Measurements from ENCODE around the gene ZMYND11. TPM values are rescaled to one million over a fixed set of nuclear protein-coding genes. Genes with fewer than 3 reads are reported as not detected.

ZMYND11 gene
- total and polyA plus RNA-seq, 9 of the 15 experiments (the other 6 are each of a cell fraction or from before 2014, with no cell fraction given) = 2.7 to 13.8 (median 8.8) TPM

- TF ChIP-seq SRSF9 (IDR thresholded peaks at IDR 0.05; ENCODE audit: borderline replicate concordance, low read depth, low read length) (no peak), HSF4 (CRISPR knock-in tag; IDR thresholded peaks at IDR 0.05; ENCODE audit: borderline replicate concordance) (no peak), SP1 (CRISPR knock-in tag; IDR thresholded peaks at IDR 0.05) (no peak), JUND (IDR thresholded peaks at IDR 0.05; ENCODE audit: borderline replicate concordance, low read depth, low read length) (no peak), JUND (tag; IDR thresholded peaks at IDR 0.05; ENCODE audit: borderline replicate concordance, low read depth, low read length) (no peak), FOXA3 (CRISPR knock-in tag; conservative IDR thresholded peaks at IDR 0.05 in 1 of 2, IDR thresholded peaks at IDR 0.05 in 1 of 2) (peak in 1 of 2 experiments; percentile 12; a peak in 1 of 4 replicates)
- no peak overlapping the region for H3K9ac ChIP-seq (ENCODE audit: insufficient read depth in 1 of 2, low read depth in 2 of 2, low read length in 2 of 2)
- H4K20me1 ChIP-seq (replicated peaks; ENCODE audit: control insufficient read depth, insufficient read depth, low read length) = no peaks in the 10 kb centered on the region; the same call in 1 of the 2 replicates
- H3K36me3 ChIP-seq (ENCODE audit: control insufficient read depth, insufficient read depth, low read length) = no peaks in the 10 kb centered on the region
- no peaks in the 10 kb centered on the region for H3K9me3 ChIP-seq (replicated peaks; ENCODE audit: control insufficient read depth, insufficient read depth, low read depth, low read length)
- H3K4me1 ChIP-seq (replicated peaks in 1 of 2; ENCODE audit: control insufficient read depth in 2 of 2, insufficient read depth in 2 of 2, low read length in 2 of 2) = peaks cover 6 to 10% of the 10 kb centered on the region in 2 experiments; a peak in 3 of 5 replicates
- H2AFZ ChIP-seq (ENCODE audit: low read depth, low read length) = no peak overlapping the region
- no peak overlapping the region for H3K4me2 ChIP-seq (ENCODE audit: insufficient read depth, low read length)
- no peak overlapping the region for H3K27ac ChIP-seq (ENCODE audit: extremely low read depth, low read depth, low read length)
- H3K27me3 ChIP-seq (ENCODE audit: control insufficient read depth in 2 of 2, insufficient read depth in 2 of 2, low read length in 2 of 2) = no peaks in the 10 kb centered on the region; a peak in 1 of 5 replicates
- BruUV-seq (replicated peaks) = no TSS peak
- H3K9me1 ChIP-seq (ENCODE audit: control insufficient read depth, insufficient read depth, low read length) = no peaks in the 10 kb centered on the region
- 0% methylated on average over 1 of the region's 1 CpG for WGBS (ENCODE audit: insufficient coverage, low coverage, missing lambda C conversion rate)
- ChIA-PET CTCF (ENCODE audit: low intra/inter-chr PET ratio) (no interaction called here), POLR2A (no interaction called here)
- FAIRE-seq = no peak
- H3K79me2 ChIP-seq (ENCODE audit: control insufficient read depth, insufficient read depth, low read length) = no peaks in the 10 kb centered on the region
- intact Hi-C loops (cut with micrococcal nuclease) (no loop called here), in situ Hi-C loops (cut with MboI) (no loop called here)
- no peak for ATAC-seq
- no peak for DNase-seq (ENCODE audit: extremely low read depth in 1 of 4, low spot score in 3 of 4)
- no peak overlapping the region for H3K4me3 ChIP-seq
These were observed 45.1 kb upstream of the ZMYND11 start for GRCh38 chr10:90161-90560.

GRCh38 chr10:91313-91712 lies 43.9 kb upstream of the ZMYND11 start:
- no peak for TF ChIP-seq FOS (IDR thresholded peaks at IDR 0.05; ENCODE audit: extremely low read depth, insufficient read length)
- no peak for TF ChIP-seq ZNF41 (CRISPR knock-in tag; conservative IDR thresholded peaks at IDR 0.05)
- no peak for TF ChIP-seq RBFOX2 (IDR thresholded peaks at IDR 0.05; ENCODE audit: low read depth, low read length)
- no peak for TF ChIP-seq PATZ1 (CRISPR knock-in tag; IDR thresholded peaks at IDR 0.05; ENCODE audit: borderline replicate concordance)
- H2AFZ ChIP-seq (ENCODE audit: low read depth, low read length) = no peak overlapping the region
- H4K20me1 ChIP-seq (replicated peaks; ENCODE audit: control insufficient read depth, insufficient read depth, low read length) = no peaks in the 10 kb centered on the region
- no peaks in the 10 kb centered on the region for H3K9me3 ChIP-seq (replicated peaks; ENCODE audit: control insufficient read depth, insufficient read depth, low read depth, low read length)
- no peaks in the 10 kb centered on the region for H3K79me2 ChIP-seq (ENCODE audit: control insufficient read depth, insufficient read depth, low read length)
- intact Hi-C loops (cut with micrococcal nuclease) (no loop called here), in situ Hi-C loops (cut with MboI) (no loop called here)
- ATAC-seq = no peak
- no TSS peak for BruUV-seq (replicated peaks)
- H3K27me3 ChIP-seq (ENCODE audit: control insufficient read depth in 2 of 2, insufficient read depth in 2 of 2, low read length in 2 of 2) = no peaks in the 10 kb centered on the region
- no peak overlapping the region for H3K27ac ChIP-seq (ENCODE audit: extremely low read depth, low read depth, low read length)
- ChIA-PET POLR2A (interaction anchor here (0.7 kb wide), 1 partner anchor 247 kb away, joined by 6 read pairs; no protein-coding TSS in a partner anchor), CTCF (ENCODE audit: low intra/inter-chr PET ratio) (no interaction called here)
- no peak for FAIRE-seq
- no peak overlapping the region for H3K4me3 ChIP-seq
- H3K9ac ChIP-seq (ENCODE audit: insufficient read depth in 1 of 2, low read depth in 2 of 2, low read length in 2 of 2) = no peak overlapping the region
- DNase-seq (ENCODE audit: extremely low read depth in 1 of 4, low spot score in 3 of 4) = no peak
- 2% methylated on average over 8 of the region's 8 CpGs for WGBS (ENCODE audit: insufficient coverage, low coverage, missing lambda C conversion rate)
- no peaks in the 10 kb centered on the region for H3K9me1 ChIP-seq (ENCODE audit: control insufficient read depth, insufficient read depth, low read length)
- H3K4me2 ChIP-seq (ENCODE audit: insufficient read depth, low read length) = no peak overlapping the region
- H3K36me3 ChIP-seq (ENCODE audit: control insufficient read depth, insufficient read depth, low read length) = no peaks in the 10 kb centered on the region
- H3K4me1 ChIP-seq (replicated peaks in 1 of 2; ENCODE audit: control insufficient read depth in 2 of 2, insufficient read depth in 2 of 2, low read length in 2 of 2) = peaks cover 6 to 10% of the 10 kb centered on the region in 2 experiments; a peak in 3 of 5 replicates

Data from K562 (cell line).